ENCODE data around the gene PPFIA1. TPM values are rescaled to one million over a fixed set of nuclear protein-coding genes. Genes with fewer than 3 reads are reported as not detected.
"Not testable (repeated sequence)": the region's sequence is repeated elsewhere in the genome, so short reads cannot be mapped to it uniquely, and the experiment has no call there.

The PPFIA1 gene
- total RNA-seq, 2 experiments from 2014 or later = 29.2 to 32.7 TPM

GRCh38 chr11:70326365-70326811, 55.9 kb downstream of the PPFIA1 start:
- Mint-ChIP-seq H3K27me3 (no peaks in the 10 kb centered on the region), H3K27ac (no peak overlapping the region), H3K9me3 (no peaks in the 10 kb centered on the region), H3K36me3 (ENCODE audit: low read depth) (peaks cover 31% of the 10 kb centered on the region), H3K4me1 (no peaks in the 10 kb centered on the region), H3K4me3 (no peak overlapping the region)
- POLR2A ChIA-PET = no interaction called here
- no peak for DNase-seq
- CTCF ChIA-PET = no interaction called here

DNA sequence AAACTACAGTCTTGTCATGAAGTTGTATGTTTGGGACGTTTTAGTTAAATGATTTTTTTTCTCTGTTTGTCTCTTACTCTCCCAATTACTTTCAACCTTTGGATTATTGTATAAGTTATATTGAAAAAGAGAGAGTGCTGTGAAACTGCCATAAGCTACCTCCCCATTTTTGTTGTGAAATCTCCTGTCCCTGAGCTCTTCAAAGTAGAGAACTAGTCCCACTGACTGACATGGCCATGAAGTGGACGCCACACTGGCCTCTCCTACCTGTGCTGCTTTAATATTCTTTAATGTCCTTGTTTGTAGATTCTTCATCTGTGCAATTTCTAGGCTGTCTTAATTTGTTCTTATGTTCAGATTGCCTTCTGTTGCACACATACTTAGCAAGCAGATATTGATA, 56.3 kb downstream of the PPFIA1 start:
- Mint-ChIP-seq H3K36me3 (ENCODE audit: low read depth) (peaks cover 32% of the 10 kb centered on the region), H3K9me3 (no peaks in the 10 kb centered on the region)

DNA sequence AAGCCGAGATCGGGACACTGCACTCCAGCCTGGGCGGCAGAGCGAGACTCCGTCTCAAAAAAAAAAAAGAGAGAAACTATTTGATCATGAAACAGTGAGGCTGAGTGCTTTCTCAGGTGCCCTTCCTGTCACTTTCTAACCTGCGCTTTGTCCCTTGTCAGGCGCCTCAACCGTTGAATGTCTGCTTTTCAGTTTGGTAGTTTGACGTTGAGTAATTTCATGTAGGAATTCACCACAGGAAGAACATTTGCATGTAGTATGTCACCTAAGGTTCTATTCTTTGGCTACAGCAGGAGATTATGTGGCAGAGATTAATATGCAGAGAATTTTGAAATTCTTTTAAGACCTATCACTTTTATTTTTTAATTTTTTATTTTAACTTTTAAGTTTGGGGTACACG, 57.2 kb downstream of the PPFIA1 start:
- Mint-ChIP-seq H3K4me1 (no peaks in the 10 kb centered on the region), H3K27me3 (no peaks in the 10 kb centered on the region), H3K36me3 (ENCODE audit: low read depth) (peaks cover 35% of the 10 kb centered on the region), H3K4me3 (no peak overlapping the region), H3K9me3 (no peaks in the 10 kb centered on the region), H3K27ac (no peak overlapping the region)
- DNase-seq = no peak
- POLR2A ChIA-PET = no interaction called here
- CTCF ChIA-PET = interaction anchor here (0.7 kb wide), 1 partner anchor 59 kb away, joined by 3 read pairs; no protein-coding TSS in a partner anchor

More for the DNA sequence above, 56.3 kb downstream of the PPFIA1 start:
- CTCF ChIA-PET = interaction anchor here (0.7 kb wide), 1 partner anchor 58 kb away, joined by 3 read pairs; no protein-coding TSS in a partner anchor
- H3K4me1 Mint-ChIP-seq = no peaks in the 10 kb centered on the region
- no peak overlapping the region for H3K4me3 Mint-ChIP-seq
- POLR2A ChIA-PET = no interaction called here
- no peaks in the 10 kb centered on the region for H3K27me3 Mint-ChIP-seq
- DNase-seq = no peak
- H3K27ac Mint-ChIP-seq = no peak overlapping the region

- CTCF ChIA-PET = no interaction called here
- H3K9me3 Mint-ChIP-seq = no peaks in the 10 kb centered on the region
- no peaks in the 10 kb centered on the region for H3K4me1 Mint-ChIP-seq
- POLR2A ChIA-PET = no interaction called here
- H3K27ac Mint-ChIP-seq = no peak overlapping the region
- H3K36me3 Mint-ChIP-seq (ENCODE audit: low read depth) = peaks cover 40% of the 10 kb centered on the region
- no peaks in the 10 kb centered on the region for H3K27me3 Mint-ChIP-seq
- DNase-seq = no peak
- no peak overlapping the region for H3K4me3 Mint-ChIP-seq
Observed at GRCh38 chr11:70328556-70328955, 58.1 kb downstream of the PPFIA1 start.

- H3K27me3 Mint-ChIP-seq, H3K4me1 Mint-ChIP-seq, DNase-seq, H3K27ac Mint-ChIP-seq, H3K9me3 Mint-ChIP-seq, POLR2A ChIA-PET, H3K4me3 Mint-ChIP-seq: not testable (repeated sequence)
- H3K36me3 Mint-ChIP-seq (ENCODE audit: low read depth) = peaks cover 43% of the 10 kb centered on the region
- CTCF ChIA-PET = interaction anchor here (1.5 kb wide), 2 partner anchors 11 to 29 kb away, joined by 3 to 5 read pairs; no protein-coding TSS in a partner anchor
Observed at GRCh38 chr11:70331320-70331843, 60.9 kb downstream of the PPFIA1 start.

- POLR2A ChIA-PET = no interaction called here
- no peaks in the 10 kb centered on the region for H3K4me1 Mint-ChIP-seq
- no peaks in the 10 kb centered on the region for H3K9me3 Mint-ChIP-seq
- H3K4me3 Mint-ChIP-seq = no peak overlapping the region
- no peak overlapping the region for H3K27ac Mint-ChIP-seq
- no peak for DNase-seq
- H3K36me3 Mint-ChIP-seq (ENCODE audit: low read depth) = peaks cover 43% of the 10 kb centered on the region
- H3K27me3 Mint-ChIP-seq = no peaks in the 10 kb centered on the region
- CTCF ChIA-PET = interaction anchor here (0.6 to 1.5 kb wide), 4 partner anchors 12 to 29 kb away, joined by 3 to 5 read pairs (median 4); no protein-coding TSS in a partner anchor
Observed at GRCh38 chr11:70331901-70332300, 61.4 kb downstream of the PPFIA1 start.

- Mint-ChIP-seq H3K9me3 (no peaks in the 10 kb centered on the region), H3K4me1 (no peaks in the 10 kb centered on the region), H3K27me3 (no peaks in the 10 kb centered on the region), H3K4me3 (no peak overlapping the region), H3K27ac (no peak overlapping the region), H3K36me3 (ENCODE audit: low read depth) (peaks cover 39% of the 10 kb centered on the region)
- ChIA-PET POLR2A (no interaction called here), CTCF (interaction anchor here (0.5 to 1.3 kb wide), 4 partner anchors 26 to 64 kb away, joined by 3 to 4 read pairs (median 4); partner anchors contain the start of gene PPFIA1)
- DNase-seq = no peak
Observed at GRCh38 chr11:70332567-70332966, 62.1 kb downstream of the PPFIA1 start.

DNA sequence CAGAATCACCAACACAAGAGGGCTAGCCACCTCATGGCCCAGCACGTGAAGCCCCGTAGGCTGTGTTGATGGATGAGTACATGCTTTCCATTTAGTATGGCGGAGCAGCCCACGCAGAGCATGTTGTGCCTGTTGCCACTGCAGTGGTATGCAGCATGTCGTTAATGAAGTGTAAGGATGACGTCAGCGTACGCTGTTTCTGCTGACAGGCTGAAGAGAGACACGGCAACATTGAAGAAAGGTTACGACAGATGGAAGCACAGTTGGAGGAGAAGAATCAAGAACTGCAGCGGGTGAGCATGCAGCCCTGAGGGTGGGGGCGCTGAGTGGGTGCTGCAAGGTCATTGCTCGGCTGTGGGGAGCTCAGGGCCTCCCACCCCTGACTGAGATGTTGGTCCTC, 62.8 kb downstream of the PPFIA1 start:
- no peak for DNase-seq
- H3K4me3 Mint-ChIP-seq = no peak overlapping the region
- no peaks in the 10 kb centered on the region for H3K4me1 Mint-ChIP-seq
- H3K27ac Mint-ChIP-seq = no peak overlapping the region
- H3K27me3 Mint-ChIP-seq = no peaks in the 10 kb centered on the region
- no peaks in the 10 kb centered on the region for H3K9me3 Mint-ChIP-seq
- peaks cover 39% of the 10 kb centered on the region for H3K36me3 Mint-ChIP-seq (ENCODE audit: low read depth)
- ChIA-PET CTCF (interaction anchor here (1.3 kb wide), 1 partner anchor 25 kb away, joined by 4 read pairs; no protein-coding TSS in a partner anchor), POLR2A (no interaction called here)

- Mint-ChIP-seq H3K4me3 (no peak overlapping the region), H3K9me3 (no peaks in the 10 kb centered on the region), H3K27me3 (no peaks in the 10 kb centered on the region), H3K27ac (no peak overlapping the region), H3K4me1 (no peaks in the 10 kb centered on the region), H3K36me3 (ENCODE audit: low read depth) (peaks cover 37% of the 10 kb centered on the region)
- no peak for DNase-seq
- CTCF ChIA-PET = interaction anchor here (0.5 kb wide), 1 partner anchor 45 kb away, joined by 4 read pairs; no protein-coding TSS in a partner anchor
- POLR2A ChIA-PET = no interaction called here
Observed at GRCh38 chr11:70334351-70334995, 64.0 kb downstream of the PPFIA1 start.

- peaks cover 31% of the 10 kb centered on the region for H3K36me3 Mint-ChIP-seq (ENCODE audit: low read depth)
- H3K27ac Mint-ChIP-seq = no peak overlapping the region
- H3K4me1 Mint-ChIP-seq = no peaks in the 10 kb centered on the region
- ChIA-PET POLR2A (no interaction called here), CTCF (no interaction called here)
- H3K4me3 Mint-ChIP-seq = no peak overlapping the region
- DNase-seq = no peak
- H3K9me3 Mint-ChIP-seq = no peaks in the 10 kb centered on the region
- no peaks in the 10 kb centered on the region for H3K27me3 Mint-ChIP-seq
Observed at GRCh38 chr11:70335511-70335910, 65.0 kb downstream of the PPFIA1 start.

DNA sequence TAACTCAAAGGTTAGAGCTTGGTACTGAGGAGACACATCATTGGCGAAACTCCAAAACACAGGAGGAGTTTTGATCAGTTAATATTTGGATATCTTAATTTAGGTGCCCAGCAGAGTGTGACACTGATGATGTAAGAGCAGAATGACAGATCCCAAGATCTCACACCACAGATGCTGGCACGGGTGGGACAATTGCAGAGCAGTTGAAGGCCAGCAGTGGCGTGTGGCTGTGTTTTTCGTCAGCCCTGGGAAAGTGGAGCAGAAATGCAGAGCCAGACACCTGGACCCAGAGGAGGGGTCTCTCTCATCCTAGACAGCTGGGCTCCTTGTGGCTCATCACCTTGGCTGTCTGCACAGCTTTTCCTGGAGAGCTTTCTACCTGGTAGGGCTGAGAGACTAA, 68.1 kb downstream of the PPFIA1 start:
- ChIA-PET POLR2A (no interaction called here), CTCF (no interaction called here)
- no peak overlapping the region for H3K27ac Mint-ChIP-seq
- H3K4me1 Mint-ChIP-seq = no peaks in the 10 kb centered on the region
- DNase-seq = no peak
- H3K36me3 Mint-ChIP-seq (ENCODE audit: low read depth) = peaks cover 26% of the 10 kb centered on the region
- no peak overlapping the region for H3K4me3 Mint-ChIP-seq
- no peaks in the 10 kb centered on the region for H3K27me3 Mint-ChIP-seq
- no peaks in the 10 kb centered on the region for H3K9me3 Mint-ChIP-seq

- no peak for DNase-seq
- Mint-ChIP-seq H3K27ac (no peak overlapping the region), H3K36me3 (ENCODE audit: low read depth) (peaks cover 23% of the 10 kb centered on the region), H3K4me3 (no peak overlapping the region), H3K9me3 (no peaks in the 10 kb centered on the region), H3K4me1 (no peaks in the 10 kb centered on the region), H3K27me3 (no peaks in the 10 kb centered on the region)
- CTCF ChIA-PET = no interaction called here
- POLR2A ChIA-PET = no interaction called here
Observed at GRCh38 chr11:70339066-70339465, 68.6 kb downstream of the PPFIA1 start.

DNA sequence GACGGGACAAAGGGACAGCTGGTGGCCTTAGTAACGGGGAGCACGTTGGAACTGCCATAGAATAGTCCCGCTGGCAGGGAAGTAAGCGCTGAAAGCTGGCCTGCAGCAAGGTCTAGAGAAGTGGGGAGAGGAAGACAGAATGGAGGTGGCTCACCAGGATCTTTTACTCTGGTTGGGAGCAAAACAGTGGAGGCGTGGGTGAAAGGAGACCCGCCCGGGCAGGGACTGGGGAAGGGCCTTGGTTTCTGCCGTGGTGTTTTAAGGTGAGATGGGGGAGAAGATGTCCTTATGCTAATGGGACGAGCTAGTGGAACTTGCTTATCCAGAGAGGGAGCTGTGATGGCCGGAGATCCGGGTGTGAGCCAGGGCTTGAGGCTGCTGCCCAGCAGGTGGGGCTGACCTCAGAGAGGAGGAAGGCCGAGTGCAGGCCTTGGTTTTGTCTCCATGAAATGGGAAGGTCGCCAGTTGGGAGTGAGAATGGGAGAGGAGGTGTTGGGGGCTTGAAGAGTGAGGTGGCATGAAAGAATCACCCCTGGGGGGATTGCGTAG, 71.5 kb downstream of the PPFIA1 start:
- ChIA-PET POLR2A (no interaction called here), CTCF (no interaction called here)
- DNase-seq = no peak
- Mint-ChIP-seq H3K27ac (no peak overlapping the region), H3K9me3 (no peaks in the 10 kb centered on the region), H3K4me1 (no peaks in the 10 kb centered on the region), H3K27me3 (no peaks in the 10 kb centered on the region), H3K36me3 (ENCODE audit: low read depth) (peaks cover 14% of the 10 kb centered on the region), H3K4me3 (no peak overlapping the region)
